ENCODE results near the gene F7.
"Not testable (repeated sequence)": the region's sequence is repeated elsewhere in the genome, so short reads cannot be mapped to it uniquely, and the experiment has no call there.

Gene F7
- 0.24 to 0.49 (median 0.40) reads per million in 4 experiments for total RNA-seq

DNA sequence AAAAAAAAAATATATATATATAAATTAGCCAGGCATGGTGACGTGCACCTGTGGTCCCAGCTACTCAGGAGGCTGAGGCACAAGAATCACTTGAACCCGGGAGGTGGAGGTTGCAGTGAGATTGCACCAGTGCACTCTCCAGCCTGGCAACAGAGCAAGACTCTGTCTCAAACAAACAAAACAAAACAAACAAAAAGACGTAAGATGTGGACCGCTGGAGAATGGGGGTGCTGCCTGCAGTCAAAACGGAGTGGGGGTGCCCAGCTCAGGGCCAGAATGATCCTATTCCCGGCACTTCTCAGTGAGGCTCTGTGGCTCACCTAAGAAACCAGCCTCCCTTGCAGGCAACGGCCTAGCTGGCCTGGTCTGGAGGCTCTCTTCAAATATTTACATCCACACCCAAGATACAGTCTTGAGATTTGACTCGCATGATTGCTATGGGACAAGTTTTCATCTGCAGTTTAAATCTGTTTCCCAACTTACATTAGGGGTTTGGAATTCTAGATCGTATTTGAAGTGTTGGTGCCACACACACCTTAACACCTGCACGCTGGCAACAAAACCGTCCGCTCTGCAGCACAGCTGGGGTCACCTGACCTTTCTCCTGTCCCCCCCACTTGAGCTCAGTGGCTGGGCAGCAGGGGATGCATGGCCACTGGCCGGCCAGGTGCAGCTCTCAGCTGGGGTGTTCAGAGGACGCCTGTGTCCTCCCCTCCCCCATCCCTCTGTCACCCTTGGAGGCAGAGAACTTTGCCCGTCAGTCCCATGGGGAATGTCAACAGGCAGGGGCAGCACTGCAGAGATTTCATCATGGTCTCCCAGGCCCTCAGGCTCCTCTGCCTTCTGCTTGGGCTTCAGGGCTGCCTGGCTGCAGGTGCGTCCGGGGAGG is at the start of gene F7:
Gene F7 (plus strand): TSS at position 760 of the 889 bp plus-strand sequence. CDS start 51 bp downstream, at position 811.
- DNase-seq = no peak

DNA sequence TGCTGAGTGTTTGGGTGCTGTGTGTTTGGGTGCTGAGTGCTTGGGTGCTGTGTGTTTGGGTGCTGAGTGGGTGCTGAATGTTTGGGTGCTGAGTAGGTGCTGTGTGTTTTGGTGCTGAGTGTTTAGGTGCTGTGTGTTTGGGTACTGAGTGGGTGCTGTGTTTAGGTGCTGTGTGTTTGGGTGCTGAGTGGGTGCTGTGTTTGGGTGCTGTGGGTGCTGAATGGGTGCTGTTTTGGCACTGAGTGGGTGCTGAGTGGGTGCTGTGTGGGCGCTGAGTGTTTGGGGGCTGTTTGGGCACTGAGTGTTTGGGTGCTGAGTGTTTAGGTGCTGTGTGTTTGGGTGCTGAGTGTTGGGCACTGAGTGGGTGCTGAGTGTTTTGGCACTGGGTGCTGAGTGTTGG is 48.5 kb upstream of the F7 start:
- no peak for DNase-seq

GRCh38 chr13:113057559-113057958 is 48.0 kb upstream of the F7 start:
- not testable (repeated sequence) for DNase-seq

DNA sequence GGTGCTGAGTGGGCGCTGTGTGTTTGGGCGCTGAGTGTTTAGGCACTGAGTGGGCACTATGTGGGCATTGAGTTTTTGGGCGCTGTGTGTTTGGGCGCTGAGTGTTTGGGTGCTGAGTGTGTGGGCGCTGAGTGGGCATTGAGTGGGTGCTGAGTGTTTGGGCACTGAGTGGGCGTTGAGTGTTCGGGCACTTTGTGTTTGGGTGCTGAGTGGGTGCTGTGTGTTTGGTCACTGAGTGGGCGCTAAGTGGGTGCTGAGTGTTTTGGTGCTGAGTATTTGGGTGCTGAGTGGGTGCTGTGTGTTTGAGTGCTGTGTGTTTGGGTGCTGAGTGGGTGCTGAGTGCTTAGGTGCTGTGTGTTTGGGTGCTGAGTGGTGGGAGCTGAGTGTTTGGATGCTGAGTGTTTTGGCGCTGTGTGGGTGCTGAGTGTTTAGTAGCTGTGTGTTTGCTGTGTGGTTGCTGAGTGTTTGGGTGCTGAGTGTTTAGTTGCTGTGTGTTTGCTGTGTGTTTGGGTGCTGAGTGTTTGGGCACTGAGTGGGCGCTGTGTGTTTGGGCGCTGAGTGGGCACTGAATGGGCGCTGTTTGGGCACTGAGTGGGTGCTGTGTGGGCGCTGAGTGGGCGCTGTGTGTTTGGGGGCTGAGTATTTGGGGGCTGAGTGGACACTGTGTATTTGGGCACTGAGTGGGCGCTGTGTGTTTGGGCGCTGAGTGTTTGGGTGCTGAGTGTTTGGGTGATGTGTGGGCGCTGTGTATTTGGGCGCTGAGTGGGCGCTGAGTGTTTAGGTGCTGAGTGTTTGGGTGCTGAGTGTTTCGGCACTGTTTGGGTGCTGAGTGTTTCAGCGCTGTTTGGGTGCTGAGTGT is 47.2 kb upstream of the F7 start:
- no peak for DNase-seq

- DNase-seq = no peak
Observed at GRCh38 chr13:113058988-113059850, 46.4 kb upstream of the F7 start.

GRCh38 chr13:113059891-113060290 is 45.7 kb upstream of the F7 start:
- DNase-seq = no peak

DNA sequence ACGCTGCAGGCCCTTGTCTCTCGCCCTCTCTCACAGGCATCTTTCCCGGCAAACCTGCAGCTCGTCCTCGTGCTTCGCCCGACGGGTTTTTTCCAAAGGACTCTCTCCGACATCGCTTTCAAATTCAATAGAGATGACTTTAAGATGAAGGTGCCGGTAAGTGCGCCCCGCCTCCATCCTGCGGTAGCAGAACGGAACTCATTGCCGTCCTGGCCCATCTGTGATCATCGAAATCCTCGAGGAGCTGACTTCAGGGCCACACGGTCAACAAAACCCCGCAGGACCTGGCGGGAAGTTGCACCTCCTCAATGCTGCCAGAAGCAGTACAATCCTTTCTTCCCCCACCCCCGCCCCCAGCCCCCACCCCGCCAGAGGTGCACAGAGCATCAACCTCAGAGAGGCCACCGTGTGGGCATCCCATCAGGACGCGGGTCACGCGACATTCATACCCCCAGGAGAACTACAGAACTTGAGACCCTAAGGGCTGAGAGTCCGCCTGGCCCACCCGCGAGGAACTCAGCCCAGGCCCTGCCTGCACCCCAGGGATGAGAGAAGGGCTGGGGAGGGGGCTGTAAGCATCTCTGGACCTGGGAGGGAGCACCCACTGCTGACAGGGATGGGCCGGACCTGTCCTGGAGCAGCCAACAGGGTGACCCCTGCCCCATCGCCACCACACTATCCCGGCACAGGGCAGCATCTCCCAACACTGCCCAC is 44.9 kb upstream of the F7 start:
- no peak for DNase-seq

GRCh38 chr13:113061271-113061625 is 44.3 kb upstream of the F7 start:
- no peak for DNase-seq

DNA sequence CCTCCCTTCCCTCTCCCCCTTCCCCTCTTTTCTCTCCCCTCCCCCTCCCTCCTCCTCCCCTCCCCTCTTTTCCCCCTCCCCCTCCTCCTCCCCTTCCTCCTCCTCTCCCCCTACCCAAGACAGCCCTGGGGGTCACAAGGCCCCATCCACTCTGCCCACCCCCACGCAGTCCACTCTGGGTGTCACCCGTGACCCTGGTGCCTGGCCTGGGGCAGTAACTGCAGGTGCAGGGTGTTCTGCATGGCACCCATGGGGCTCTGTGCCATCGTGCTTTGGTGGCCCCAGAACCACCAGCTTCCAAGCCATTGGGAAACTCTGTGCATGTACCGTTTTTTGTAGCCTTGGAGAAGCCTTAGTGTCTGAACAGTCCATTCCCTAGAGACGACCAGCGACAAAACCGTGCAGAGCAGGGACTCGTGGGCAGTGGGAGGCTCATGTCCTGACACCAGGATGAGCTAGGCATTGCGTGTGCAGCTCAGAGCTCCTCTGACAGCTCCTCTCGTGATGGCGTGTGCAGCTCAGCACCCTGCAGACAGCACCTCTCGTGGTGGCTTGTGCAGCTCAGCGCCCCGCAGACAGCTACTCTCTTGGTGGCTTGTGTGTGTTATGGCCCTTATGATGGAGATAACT is 43.7 kb upstream of the F7 start:
- no peak for DNase-seq

- DNase-seq = no peak
Observed at GRCh38 chr13:113062691-113063090, 42.9 kb upstream of the F7 start.

- DNase-seq = no peak
Observed at GRCh38 chr13:113063091-113063491, 42.5 kb upstream of the F7 start.

GRCh38 chr13:113064000-113064533 is 41.5 kb upstream of the F7 start:
- DNase-seq = no peak

GRCh38 chr13:113064534-113065405 is 40.8 kb upstream of the F7 start:
- no peak for DNase-seq

DNA sequence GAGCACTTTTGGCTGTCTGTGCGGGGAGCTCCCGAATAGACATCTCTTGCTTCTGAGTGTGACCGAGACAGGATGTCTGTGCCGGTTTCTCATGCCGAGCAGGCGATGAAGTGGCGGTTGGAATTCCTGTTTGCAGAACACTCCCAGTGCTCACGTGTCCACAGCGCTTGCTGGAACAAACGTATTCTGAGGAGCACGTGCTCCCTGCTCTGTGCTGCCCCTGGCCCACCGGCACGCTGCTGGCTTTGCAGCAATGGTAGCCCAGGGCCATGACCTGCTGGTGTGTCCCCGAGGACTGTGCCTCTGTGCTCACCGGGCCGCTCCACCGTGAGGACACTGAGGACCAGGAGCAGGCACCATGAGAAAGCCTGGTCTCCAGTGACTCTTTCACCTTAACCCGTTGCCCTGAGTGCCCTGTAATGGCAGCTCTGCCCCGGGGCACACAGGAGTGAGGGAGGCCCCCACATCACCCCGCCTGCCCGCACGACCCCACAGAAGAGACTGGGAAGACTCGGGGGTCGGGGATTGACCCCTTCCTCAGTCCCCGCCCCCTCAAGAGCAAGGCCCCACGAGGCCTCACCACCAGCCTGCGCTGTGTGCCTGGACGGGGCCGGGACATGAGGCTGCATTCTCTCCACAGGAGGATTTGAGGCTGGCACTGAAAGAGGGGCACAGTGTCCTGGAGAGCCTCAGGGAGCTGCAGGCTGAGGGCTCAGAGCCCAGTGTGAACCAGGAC is 40.0 kb upstream of the F7 start:
- no peak for DNase-seq

- DNase-seq = no peak
Observed at GRCh38 chr13:113066142-113066455, 39.5 kb upstream of the F7 start.

GRCh38 chr13:113066746-113067145 is 38.8 kb upstream of the F7 start:
- no peak for DNase-seq

- no peak for DNase-seq
Observed at GRCh38 chr13:113069861-113070805, 35.5 kb upstream of the F7 start.

DNA sequence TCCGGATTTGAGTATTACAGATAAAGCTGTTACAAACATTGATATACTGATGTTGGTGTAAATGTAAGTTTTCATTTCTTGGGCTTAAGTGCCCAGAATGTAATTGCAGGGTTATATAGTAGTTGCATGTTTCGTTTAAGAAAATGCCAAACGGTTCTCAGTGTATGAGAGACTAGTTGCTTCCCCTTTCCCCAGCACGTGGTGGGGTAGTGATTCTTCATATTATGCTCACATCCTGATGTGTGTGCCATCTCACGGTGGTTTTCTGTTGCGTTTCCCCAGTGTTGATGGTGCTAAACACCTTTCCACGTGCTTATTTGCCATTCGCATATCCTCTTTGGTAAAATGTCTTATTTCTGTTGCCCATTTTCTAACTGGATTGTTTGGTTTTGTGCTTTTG is 34.7 kb upstream of the F7 start:
- DNase-seq = no peak

DNA sequence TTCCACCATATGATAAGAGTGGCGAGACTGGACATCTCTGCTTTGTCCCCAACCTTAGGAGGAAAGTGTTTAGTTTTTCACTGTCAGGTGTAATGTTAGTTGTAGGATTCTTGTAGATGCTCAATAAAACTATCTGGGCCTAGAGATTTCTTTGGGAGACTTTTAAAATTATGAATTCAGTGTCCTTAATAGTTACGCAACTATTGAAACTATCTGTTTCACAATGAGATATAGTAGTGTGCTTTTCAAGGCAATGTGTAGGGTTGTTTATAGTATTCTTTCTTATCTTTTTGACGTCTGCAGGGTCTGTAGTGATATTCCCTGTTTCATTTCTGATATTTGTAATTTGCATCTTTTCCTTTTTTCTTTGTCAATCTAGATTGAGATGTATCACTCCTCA is 33.2 kb upstream of the F7 start:
- DNase-seq = no peak
